HG03378 (cell line): ENCODE results near the gene TCERG1.
A peak's percentile ranks its signal among the peaks of the same experiment; 100 is the strongest.
"Not testable (repeated sequence)": the region's sequence is repeated elsewhere in the genome, so short reads cannot be mapped to it uniquely, and the experiment has no call there.

Experiments used
- ATAC-seq: cut with Tn5 transposase; IDR thresholded peaks from one replicate; pipeline ENCODE4 v1.9.1; 2021; ENCODE audit warnings: mild to moderate bottlenecking, moderate library complexity; ENCODE audit not compliant: unreplicated experiment

Gene TCERG1

DNA sequence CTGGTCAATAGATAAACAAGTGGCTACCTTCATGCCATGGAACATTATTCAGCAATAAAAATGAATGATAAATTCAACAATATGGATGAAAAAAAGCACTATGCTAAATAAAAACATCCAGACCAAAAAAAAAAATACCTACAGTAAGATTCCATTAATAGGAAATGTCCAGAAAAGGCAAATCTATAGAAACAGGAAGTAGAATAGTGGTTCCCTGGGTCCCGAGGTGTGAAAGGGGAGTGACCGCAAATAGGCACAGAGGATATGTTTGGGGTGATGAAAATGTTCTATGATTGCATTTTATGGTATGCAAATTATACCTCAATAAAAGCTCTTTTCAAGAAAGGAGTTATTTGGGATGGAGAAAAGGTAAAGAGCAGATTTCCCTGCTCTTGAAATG lies 72.4 kb downstream of the TCERG1 start:
- no peak for ATAC-seq

DNA sequence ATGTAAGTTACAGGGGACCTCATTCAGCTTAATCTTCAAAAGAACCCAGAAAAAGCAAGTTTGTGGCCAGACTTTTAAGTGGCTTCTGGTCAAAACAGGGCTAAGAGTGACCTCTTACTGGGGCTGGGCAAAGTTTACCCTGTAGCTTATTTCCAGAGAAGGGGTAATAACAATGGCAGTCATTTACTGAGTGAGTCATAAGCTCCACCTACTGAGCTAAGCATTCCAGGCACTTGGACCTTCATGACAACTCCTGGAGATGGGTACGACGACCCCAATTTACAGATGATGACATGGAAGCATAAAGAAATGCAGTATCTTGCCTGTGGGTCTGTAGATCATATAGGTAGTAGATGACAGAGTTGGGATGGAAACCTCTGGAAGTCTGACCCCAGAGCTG lies 73.6 kb downstream of the TCERG1 start:
- no peak for ATAC-seq

DNA sequence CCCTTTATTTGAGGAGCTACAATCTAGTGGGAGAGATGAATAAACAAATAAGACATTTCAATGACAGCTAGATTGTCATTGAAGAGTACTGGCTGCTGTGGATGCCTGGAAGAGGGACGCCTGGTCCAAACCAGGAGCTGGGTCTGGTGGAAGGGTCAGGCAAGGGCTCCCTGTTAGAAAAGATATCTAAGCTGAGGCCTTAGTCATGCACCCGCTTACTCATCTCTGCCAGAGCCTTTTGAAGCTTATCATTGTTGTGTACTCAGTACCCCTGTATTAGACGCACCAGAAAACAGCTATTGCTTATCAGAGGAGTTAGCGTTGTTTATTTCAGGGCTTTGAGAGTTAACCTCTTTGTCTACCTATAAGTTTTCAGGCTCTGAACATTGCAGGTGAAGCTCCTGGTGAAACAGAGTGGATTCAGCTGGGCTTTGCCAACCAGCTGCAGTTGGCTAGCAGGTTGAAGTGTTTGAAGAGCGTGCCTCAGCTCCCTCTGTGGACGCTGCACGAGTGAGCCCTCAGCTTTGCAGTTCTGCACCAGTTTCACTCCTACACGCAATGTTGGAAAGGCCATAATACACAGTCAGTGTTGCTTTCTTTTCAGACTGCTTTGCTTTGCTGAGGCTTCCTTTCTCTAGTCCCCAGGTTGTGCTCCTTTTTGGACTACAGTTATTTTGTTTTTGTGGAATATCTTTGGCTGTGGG lies 74.4 kb downstream of the TCERG1 start:
- ATAC-seq: no peak

DNA sequence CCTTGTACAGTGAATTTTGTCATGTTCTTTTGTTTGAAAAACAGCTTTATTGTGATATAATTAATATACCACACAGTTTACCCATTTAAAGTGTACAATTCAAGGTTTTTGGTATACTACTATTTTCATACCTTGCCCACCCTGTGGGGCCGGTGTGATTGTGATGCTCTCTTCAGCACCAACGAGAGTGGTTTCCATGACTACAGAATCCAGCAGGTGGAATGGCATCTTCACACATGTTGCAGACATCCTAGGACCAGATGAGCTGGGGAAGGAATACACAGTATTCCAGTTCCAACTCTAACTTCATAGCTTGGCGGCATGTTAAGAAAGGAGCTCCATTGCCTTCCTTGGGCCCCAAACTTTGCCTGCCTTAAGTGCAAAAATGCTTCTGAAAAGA lies 76.6 kb downstream of the TCERG1 start:
- ATAC-seq: no peak

DNA sequence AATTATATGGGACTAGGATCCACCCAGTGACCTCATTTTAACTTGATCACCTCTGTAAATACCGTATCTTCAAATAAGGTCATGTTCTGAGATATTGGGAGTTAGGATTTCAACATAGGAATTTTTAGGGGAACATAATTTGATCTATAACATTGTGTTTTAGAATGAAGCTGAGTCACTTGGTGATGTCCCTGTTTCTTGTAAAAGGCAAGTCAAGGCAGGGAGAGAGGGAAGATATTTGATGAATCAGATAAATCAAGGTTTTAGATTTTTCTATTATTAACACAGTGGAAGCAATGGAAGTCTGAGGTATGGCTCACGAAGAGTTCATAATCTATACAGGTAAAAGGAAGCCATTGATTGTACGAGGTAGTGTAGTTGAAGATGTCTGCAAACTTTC lies 80.7 kb downstream of the TCERG1 start:
- ATAC-seq: no peak

DNA sequence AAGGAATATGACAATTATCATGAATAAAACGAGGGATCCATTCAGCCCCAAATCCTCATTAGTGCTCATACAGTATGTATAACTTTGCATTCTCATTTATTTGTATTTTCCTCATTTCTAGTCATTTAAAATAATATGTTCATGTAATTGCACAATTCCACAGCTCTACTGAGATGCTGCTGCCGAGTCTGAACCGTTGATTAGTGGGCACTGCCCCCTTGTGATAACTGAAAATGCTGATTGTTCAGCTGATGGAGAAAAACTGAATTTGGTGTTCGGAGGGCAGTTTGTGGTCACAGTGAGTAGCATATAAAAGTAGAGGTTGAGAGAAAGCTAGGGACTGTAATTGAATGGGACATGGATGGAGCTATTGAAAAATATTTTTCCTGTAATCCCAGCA lies 81.1 kb downstream of the TCERG1 start:
- ATAC-seq: no peak

DNA sequence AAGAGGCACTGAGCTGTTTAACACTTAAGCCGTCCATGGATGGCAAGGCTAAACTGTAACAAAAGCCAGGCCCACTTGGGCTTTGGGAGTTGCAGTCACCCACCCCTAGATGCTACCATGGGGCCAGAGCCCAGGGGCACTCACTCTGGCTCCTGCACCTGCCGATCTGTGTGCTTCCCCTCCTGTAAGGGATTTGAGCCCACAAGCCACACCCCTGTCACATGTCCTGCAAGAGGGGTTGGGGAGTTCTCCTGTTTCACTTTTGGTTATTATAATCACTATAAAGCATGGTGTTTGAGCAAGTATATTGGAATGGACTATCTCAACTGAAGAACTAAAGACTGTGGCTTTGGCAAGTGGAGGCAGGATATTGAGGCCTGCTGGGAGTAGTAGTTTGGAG lies 82.9 kb downstream of the TCERG1 start:
- peak; percentile 64 for ATAC-seq

DNA sequence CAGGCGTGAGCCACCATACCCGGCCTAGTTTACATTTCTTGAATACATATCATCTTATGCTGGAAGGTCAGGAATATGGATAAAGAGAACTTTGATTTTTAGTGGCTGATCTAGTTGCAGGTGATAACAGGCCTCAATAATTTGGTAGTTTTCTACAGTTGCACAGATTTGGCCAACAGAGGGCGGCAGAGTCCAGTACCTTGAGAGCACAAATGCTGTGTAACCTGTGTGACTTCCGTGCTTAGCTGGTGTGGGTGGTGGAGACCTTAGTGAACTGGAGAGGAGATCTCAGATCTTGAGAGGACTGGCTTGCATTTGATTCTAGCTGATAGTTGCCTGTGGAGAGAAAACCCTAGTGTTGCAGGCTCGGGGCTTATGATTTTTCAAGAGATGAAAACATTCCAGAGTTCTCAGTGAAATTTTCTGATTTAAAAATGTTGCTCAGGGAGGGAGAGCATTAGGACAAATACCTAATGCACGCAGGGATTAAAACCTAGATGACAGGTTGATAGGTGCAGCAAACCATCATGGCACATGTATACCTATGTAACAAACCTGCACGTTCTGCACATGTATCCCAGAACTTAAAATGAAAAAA lies 86.2 kb downstream of the TCERG1 start:
- ATAC-seq: peak; percentile 97

DNA sequence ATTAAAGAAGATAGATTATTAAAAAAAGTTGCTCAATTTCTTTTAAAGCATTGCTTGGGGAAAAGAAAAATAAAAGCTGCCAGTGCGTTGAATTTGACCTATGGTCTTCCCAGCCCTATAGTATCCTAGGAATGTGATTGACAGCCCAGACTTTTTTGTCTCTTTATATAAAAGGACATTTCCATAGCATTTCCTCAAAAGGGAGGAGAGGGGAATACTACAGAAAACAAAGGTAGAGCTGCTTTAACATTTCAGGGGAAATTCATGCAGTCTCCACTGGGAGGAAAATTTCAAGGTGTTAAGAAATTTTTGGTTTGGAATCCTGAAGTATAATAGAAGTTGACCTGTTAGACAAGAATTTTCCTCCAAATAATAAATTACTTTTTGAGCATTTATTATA lies 86.7 kb downstream of the TCERG1 start:
- ATAC-seq: no peak

DNA sequence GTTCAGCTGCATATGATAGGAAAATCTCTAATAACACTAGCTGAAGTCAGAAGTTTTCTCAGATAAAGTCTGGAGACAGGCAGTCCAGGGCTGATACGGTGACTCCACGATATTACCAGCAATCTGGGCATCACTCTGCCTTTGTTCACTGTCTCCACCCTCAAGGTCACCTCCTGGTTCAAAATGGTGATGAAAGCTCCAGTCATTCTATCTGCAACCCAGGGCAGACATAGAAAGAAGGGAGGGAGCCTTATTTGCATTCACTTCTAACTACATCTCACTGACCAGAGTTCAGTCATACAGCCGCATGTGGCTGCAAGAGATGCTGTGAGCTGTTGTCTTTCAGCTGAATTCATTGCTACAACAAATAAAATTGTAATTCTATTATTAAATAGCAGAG lies 91.3 kb downstream of the TCERG1 start:
- no peak for ATAC-seq

DNA sequence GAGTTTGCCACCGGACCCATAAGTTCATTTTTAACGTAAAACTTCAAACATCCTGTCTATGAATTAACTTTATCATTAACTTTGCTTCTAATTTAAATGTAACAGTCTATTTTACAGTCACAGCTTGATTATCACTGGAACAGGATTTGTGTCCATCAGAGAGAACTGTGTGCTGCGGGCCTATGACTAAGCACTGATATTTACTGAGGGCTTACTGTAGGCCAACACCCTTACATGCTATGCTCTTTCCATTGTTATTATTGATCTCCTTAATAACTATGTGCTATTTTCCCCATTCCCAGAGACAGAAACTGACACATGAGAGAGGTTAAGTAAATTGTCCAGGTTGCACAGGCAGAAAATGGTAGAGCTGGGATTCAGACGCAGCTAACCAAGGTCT lies 92.8 kb downstream of the TCERG1 start:
- ATAC-seq: no peak

DNA sequence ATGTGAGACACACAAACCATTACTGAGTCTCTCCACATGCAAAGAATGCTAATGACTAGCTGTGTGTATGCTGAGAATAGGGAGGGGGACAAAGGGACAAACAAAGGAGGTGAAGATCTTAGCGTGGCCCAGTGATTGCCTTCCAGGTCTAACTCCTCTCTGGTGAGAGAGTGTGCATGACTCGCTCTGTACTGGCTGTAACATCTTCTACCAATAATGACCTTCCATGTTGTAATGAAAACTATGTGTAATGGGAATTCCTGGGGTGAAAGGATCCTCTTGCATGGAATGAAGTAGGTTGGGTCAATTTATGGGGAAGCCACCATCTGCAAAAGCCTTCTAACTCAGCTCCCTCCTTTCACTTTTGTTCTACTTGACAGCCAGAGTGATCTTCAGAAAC lies 93.3 kb downstream of the TCERG1 start:
- ATAC-seq: no peak

DNA sequence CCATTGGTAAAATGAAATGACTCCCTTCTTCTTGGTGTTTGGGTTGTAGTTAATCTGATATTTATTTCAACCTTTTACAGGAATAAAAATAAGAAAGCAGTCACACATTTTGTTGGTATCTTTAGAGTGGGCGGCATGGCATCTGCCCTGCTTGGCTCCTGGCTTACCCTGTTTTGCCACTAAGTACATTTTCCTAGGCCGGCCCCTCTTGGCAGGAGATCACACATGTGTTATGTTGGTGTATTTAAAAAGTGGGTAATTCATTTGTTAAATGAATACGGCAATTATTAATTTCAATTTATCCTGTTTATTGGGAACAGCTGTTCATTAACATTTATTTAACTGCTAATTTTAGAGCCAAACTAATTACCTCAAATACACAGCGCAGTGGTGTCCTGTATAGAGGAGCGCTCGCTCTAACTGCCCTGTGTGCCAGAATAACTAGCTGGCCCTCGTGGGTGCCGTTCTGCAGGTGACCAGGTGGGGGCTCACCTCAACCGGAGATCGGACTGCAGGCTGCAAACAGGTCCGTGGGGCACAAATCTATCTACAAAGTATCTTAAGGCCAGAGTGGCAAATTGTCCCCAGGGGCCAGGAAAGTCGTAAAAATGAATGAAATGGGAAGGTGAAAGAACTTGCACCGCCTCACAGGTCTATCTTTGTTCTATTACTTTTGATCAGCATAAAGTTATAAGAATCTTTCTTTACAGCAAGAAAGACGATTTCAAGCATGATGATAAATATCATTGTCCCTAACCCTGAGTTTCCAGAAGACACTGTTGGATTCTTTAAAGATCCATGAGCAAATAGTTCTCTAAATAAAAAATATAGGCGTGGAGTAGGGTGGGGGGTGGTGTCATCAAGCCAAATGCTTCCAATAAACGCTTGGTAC lies 95.1 kb downstream of the TCERG1 start:
- ATAC-seq: peak; percentile 97

DNA sequence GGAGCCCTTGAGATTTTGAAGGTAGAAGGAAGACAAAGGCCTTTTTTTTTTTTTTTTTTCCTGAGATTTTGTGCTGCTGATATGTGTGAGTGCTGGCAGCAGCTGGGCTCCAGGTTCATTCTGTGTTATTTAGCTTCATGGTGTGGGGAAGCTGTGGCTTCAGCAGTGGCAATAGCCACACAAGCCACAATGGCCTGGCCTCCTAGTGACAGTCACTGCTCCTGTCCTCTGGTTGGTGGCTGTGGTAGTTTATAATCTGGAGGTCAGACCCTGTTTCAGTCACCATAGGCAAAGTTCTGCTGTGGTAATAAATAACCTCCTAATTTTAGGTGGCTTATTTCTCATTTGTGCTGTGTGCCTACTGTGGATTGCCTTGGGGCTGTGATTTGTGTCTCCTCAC lies 97.1 kb downstream of the TCERG1 start:
- ATAC-seq: no peak

DNA sequence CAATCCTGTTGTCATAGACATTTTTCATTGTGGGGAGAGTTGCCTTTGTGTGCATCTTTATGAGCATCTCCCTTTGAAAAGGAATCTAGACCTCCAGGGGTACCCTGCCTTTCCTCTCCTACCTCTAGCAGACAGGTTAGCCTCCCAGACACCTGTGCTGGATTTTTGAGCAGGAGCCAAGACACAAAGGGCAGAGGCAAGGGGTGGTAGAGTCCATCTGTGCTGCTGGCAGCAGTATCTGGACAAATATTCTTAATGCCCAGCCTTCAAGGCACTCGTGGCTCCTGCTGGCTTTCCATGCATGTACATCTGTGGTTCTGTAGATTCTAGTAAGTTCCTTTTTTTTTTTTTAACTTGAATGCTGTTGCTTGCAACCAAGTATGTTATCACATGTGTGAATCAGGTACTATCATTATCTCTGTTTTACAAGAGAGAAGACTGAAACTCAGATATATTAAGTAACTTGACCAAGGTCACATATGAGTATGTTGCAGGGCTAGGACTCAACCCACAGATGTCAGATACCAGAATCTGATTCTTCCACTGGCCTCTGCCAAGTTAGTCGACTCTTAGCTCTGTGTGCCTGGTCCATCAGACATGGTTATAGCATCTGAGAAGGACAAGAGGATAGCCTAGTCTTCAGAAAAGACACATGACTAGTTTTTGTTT lies 101.8 kb downstream of the TCERG1 start:
- ATAC-seq: no peak

DNA sequence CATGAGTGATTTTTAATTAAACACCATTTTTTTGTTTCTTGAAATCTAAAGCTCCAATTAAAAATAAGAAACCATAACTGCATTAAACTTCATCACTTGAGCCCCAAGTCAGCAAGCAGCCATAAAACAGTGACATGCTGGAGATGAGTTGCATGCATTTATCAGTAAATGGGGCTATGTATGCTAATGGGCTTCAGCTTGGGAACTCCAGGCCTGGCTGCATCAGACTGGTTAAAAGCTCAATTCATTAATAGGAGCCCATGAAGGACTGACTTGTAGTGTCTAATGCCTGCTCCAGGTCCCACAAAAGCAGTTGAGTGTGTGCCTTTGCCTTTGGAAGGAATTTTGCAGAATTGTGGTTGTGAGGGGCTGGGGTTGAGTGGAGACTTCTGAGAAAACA lies 102.5 kb downstream of the TCERG1 start:
- no peak for ATAC-seq

DNA sequence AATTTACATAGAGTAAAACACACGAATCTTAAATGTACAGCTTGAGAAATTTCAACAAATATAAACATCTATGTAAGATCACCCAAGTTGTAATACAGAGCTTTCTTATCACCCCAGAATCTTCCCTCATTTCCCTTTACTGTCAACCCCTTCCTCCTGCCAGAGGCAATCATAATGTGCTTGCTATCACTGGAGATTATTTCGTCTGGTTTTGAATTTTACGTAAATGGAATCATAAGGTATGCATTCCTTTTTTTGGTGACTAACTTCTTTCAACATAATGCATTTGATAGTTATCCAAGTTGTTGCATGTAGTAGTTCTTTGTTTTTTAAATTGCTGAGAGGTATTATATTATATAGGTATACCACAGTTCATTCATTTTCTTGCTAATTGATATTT lies 106.3 kb downstream of the TCERG1 start:
- ATAC-seq: no peak

DNA sequence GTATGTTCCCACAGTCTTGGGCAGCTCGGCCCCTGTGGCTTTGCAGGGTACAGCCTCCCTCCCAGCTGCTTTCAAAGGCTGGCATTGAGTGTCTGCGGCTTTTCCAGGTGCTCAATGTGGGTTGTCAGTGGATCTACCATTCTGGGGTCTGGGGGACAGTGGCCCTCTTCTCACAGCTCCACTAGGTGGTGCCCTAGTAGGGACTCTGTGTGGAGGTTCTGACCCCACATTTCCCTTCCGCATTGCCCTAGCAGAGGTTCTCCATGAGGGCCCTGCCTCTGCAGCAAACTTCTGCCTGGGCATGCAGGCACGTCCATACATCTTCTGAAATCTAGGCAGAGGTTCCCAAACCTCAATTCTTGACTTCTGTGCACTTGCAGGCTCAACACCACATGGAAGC lies 109.8 kb downstream of the TCERG1 start:
- ATAC-seq: not testable (repeated sequence)

DNA sequence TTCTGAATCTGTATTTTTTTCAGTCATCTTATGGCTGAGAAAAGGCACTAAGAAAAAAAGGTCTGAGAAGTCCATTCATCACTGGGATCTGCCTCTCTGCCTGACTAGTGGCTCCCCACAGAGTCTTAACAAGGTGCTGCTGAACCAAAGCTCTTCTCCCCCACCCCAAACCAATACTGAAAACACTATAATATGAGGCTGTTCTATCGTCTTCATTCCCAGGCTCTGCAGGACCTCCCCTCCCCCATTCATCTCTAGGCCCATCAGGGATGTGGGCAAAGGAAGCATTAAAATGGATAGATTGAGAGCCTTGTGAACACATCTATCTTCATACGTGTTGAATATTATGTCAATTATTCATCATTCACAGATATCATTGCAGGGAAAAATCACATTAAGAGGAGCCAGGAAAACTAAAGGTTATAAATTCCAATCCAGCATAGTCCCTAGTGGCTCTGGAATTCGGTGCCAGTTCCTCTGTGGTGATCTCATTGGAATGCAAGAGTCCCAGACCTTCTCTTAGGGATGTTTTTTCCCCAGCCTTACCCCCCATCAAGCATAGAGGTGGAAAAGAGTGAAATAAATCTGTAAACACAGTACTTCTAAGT lies 113.2 kb downstream of the TCERG1 start:
- ATAC-seq: no peak
